Middle frontal gyrus (tissue), 1 donor: ENCODE measurements around the gene GRIN2D.
"Not testable (repeated sequence)": the region's sequence is repeated elsewhere in the genome, so short reads cannot be mapped to it uniquely, and the experiment has no call there.

ENCODE experiments used
- DNase-seq: peaks from one replicate; pipeline ENCODE4 v3.0.0-alpha.2; 2015; ENCODE audit warnings: low spot score; ENCODE audit errors: extremely low spot score

GRIN2D gene

GRCh38 chr19:48371367-48371766, 22.1 kb upstream of the GRIN2D start:
- DNase-seq = no peak

GRCh38 chr19:48371771-48372170, 21.7 kb upstream of the GRIN2D start:
- not testable (repeated sequence) for DNase-seq

DNA sequence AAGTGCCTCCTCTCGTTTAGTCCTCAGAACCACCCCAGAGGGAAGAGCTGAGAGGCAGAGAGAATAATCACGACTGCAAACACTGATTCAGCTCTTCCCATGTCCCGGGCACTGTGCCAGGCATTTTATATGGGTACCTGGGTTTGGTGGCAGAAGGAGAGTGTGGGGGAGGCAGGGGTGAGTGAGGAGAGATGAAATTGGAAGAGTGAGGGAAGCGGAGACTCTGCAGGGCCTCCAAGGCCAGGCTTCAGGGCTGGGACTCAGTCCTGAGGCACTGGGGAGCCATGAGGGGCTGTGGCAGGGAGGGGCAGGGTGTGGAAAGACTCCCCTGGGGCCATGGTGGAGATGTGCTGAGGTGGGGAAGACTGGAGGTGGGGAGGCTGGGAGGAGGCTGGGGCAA, 20.6 kb upstream of the GRIN2D start:
- DNase-seq = no peak

DNA sequence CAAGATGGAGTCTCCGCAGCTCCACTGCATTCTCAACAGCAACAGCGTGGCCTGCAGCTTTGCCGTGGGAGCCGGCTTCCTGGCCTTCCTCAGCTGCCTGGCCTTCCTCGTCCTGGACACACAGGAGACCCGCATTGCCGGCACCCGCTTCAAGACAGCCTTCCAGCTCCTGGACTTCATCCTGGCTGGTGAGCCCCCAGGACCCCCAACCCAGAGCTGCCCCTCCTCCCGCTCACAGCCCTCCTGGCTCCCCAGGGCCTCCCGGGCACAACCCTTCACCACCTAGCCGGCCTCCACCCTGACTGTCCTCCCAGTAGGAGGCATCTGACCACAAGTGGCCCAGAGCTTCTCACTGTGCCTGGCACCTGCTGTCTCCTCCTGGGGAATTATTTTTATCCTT, 19.9 kb upstream of the GRIN2D start:
- no peak for DNase-seq

GRCh38 chr19:48378194-48378570, 15.3 kb upstream of the GRIN2D start:
- no peak for DNase-seq

DNA sequence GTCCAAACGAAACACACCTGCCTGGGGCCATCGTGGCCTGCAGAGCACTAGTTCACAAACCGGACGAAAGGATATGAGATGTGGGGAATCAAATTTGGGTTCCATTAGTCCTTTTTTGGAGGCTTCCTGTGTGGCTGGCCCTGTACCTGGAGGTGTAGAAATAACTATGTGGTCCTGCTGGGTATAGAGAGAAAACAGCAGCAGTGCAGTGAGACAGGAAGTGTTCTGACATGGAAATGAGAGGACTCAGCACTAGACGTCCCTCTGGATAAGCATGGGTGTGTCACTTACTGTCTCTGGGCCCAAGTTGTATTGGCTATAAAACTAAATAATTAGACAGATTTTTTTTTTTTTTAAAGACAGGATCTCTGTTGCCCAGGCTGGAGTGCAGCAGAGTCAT, 14.4 kb upstream of the GRIN2D start:
- no peak for DNase-seq

DNA sequence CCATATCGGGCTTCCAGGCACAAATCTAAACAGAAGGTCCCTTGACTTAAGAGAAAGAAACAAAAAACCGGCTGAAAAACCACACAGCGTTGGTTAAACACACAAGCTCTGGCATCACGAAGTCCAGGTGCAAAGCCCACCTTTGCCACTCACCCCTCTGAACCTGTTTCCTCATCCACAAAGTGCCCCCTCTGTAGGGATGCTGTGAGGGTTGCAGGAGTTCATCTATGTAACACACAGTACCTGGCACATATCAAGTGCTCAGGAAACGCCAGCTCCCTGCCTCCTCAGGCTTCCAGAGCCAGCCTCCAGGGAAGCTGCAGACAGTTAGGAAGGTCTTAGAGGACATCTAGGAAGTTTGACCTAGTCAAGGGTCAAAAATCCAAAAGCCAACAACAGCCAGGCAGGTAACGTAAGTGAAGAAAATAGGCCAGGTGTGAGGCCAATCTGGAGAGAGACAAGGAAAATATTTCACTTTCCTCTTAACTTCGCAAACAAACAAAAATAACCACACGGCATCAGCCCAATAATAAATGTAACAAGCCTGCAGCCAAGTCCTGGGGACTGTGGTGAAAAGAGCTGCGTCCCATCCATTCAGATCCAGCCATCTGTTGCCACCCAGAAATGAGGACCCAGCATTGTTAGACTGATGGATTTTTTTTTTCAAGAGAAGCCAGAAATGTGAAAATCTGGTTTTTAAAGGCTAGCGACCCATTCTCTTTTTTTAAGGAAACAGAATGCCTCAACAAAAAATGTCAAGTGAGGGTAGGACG, 12.1 kb upstream of the GRIN2D start:
- DNase-seq = no peak

DNA sequence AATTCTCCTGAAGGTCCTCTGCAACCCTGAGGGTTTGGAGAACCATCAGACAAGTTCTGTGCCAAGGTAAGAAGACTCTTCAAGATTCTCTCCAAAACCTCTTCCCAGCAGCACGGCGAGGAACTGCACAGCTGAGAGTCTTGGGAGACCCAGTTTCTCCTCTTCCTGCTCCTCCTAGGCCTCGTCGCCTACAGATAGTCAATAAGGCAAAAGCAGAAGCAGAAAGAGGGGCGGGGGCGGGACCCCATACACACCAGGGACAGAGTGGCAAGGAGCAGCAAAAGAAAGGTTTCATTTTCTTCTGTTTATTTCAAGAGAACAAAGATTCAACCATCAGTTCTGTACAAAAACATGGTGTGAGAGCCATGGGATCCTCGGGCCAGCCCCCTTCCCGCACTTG, 11.2 kb upstream of the GRIN2D start:
- no peak for DNase-seq

DNA sequence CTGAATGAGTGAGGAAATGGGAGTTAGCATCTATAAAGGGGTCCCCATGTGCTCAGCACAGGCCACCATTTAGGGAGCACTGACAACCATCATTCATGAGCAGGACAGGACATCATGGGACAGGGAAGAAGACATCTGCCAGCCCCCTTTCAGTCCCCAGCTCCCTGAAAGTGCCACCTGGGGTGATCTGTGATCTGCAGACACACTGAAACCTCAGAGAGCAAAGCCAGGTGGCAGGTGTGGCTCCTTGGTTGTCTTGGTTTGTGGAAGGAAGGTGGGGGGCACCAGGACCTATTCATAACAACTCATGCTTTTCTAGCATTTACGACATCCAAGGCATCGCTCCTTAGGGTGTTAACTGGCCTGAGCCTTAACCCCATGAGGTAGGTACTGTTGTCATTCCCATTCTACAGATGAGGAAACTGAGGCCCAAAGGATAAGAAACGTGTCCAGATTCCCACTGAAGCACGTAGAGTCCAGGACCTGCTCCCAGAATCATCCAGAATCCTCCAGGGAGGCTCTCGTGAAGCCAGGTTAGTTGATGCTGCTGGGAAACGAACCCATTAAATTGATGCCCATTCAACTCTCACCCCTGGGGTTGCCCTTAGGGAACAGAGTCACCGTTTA, 7.9 kb upstream of the GRIN2D start:
- no peak for DNase-seq

GRCh38 chr19:48386981-48387380, 6.5 kb upstream of the GRIN2D start:
- no peak for DNase-seq

GRCh38 chr19:48390188-48391099, 3.0 kb upstream of the GRIN2D start:
- DNase-seq = no peak

GRCh38 chr19:48391100-48392005, 2.1 kb upstream of the GRIN2D start, which contains the start of gene KDELR1:
TSS of gene KDELR1 (minus strand) at chr19:48391551. CDS start at chr19:48391358, 193 bp downstream.
- DNase-seq = peak; percentile 42

DNA sequence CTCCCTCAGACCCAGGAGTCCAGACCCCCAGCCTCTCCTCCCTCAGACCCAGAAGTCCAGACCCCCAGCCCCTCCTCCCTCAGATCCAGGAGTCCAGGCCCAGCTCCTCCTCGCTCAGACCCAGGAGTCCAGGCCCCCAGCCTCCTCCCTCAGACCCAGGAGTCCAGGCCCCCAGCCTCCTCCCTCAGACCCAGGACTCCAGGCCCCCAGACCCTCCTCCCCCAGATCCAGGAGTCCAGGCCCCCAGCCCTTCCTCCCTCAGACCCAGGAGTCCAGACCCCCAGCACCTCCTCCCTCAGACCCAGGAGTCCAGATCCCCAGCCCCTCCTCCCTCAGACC, 1.5 kb upstream of the GRIN2D start:
- DNase-seq = not testable (repeated sequence)

- no peak for DNase-seq
Observed at GRCh38 chr19:48392860-48393558, 459 bp upstream of the GRIN2D start.

- no peak for DNase-seq
Observed at GRCh38 chr19:48394331-48395169, 1.1 kb downstream of the GRIN2D start.

DNA sequence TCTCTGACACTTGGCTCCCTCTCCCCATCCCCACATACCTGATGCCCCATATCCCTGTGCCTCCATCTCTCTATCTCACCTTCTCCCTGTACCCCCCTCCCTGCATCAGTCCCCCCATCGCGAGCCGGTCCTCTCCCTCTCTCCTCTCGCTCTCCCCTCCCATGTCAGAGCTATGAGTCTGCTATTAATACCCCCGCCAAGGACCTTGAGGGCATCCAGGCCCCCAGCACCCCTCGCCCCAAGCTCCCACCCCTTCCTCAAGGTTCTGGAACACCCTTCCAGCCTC, 1.6 kb downstream of the GRIN2D start:
- DNase-seq = no peak

- DNase-seq = no peak
Observed at GRCh38 chr19:48395499-48395898, 2.0 kb downstream of the GRIN2D start.

DNA sequence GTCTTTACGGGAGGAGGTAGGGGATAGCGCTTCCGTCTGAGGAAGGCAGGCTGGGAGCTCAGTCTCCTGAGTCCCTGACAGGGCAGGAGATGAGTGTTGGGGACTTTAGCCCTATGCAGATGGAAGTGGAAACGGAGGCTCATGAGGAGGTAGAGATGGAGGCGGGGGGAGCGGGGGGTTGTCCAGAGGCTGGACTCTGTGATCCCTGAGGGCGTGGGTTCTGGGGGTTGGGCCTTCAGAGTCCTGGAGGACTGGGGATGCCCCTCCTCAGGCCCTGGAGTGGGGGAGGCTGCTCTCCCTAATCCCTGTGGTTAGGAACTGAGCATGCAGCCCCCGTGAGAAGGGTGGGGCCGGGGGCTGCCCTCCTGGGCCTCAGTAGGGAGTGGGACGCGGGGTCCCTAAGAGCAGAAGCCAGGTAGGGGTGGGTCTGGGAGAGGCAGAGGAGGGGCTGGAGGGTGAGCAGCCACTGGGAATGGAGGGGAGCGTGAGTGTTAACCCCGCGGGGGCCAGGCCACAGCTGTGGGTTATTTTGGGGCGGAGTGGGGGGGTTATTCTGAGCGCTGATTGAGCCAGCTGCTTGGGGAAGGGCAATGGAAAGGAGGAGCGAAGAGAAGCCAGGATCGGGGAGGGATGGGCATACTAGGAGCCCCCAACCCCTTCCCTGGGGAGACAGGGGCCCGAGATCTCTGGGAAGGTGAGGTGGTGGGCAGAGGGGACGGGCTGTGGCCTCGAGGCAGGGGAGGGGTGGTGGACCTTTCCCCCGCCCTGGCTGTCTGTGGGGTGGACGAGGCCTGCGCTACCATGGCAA, 2.8 kb downstream of the GRIN2D start:
- DNase-seq = no peak

DNA sequence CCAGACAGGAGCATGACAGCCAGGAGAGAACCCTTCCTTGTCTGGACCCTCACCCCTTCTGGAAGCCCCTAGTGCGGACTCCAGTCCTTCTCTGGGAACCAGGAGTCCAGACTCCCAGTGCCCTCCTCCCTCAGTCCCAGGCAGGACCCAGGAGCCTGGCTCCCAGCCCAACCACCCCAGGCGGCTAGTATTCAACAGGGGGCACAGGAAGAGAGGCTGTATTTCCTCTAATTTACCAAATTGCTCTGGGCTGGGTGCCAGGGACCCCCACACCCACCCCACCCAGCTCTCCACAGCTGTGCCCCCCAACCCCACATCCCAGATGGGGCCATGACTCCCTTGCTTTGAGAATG, 3.3 kb downstream of the GRIN2D start:
- no peak for DNase-seq
